ENCODE data around the gene PAK1. TPM values are rescaled to one million over a fixed set of nuclear protein-coding genes. Genes with fewer than 3 reads are reported as not detected.

PAK1 gene
- total and polyA plus RNA-seq, 2 donors (not counting 1 experiment from before 2014, with no cell fraction given), result 11.9 to 23.4 TPM

DNA sequence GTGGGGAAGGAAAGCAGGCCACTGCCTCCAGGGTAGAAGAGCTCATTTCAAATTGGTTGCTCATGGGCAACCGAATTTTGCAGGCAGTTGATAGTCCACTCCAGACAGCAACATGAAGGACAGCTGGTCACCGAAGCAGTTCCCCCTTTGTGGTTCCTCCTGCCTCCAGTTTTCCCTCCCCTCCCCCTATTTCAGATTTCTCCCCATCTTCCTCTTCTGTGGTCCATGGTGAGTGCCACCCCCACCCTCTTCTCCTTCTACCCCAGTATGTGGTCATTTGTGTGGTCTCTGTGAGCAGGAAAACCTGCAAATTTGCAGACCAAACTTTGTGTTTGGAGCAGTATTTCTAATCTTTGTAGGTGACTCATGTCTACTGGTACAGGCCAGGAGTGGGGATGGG is 38.2 kb upstream of the PAK1 start:
- Mint-ChIP-seq H3K27ac (no peak overlapping the region), H3K9me3 (ENCODE audit: insufficient read depth) (no peaks in the 10 kb centered on the region), H3K4me3 (no peak overlapping the region), H3K27me3 (peaks cover 21% of the 10 kb centered on the region), H3K4me1 (no peaks in the 10 kb centered on the region)
- H3K4me3 ChIP-seq (ENCODE audit: control extremely low read depth in 1 of 5, extremely low read depth in 1 of 5, insufficient read depth in 1 of 5, low read depth in 2 of 5, low read length in 4 of 5), result no peak overlapping the region
- H3K36me3 ChIP-seq (replicated peaks in 1 of 2; ENCODE audit: control extremely low read depth in 1 of 2, control insufficient read depth in 1 of 2, extremely low read depth in 1 of 2, insufficient read depth in 2 of 2, low read length in 1 of 2), result no peaks in the 10 kb centered on the region
- H3K4me2 ChIP-seq (replicated peaks; ENCODE audit: low read depth, low read length, poor library complexity, severe bottlenecking), result no peak overlapping the region
- intact Hi-C loops (cut with micrococcal nuclease), result no loop called here
- H3K9me3 ChIP-seq (ENCODE audit: control extremely low read depth in 1 of 3, control insufficient read depth in 2 of 3, insufficient read depth in 1 of 3, low read length in 2 of 3), result peaks cover 0 to 3% (median 0%) of the 10 kb centered on the region in 3 donors
- WGBS (ENCODE audit: insufficient coverage), result 39% methylated on average over 2 of the region's 2 CpGs
- no peak overlapping the region for H3K9ac ChIP-seq (ENCODE audit: low read length)
- H3K27ac ChIP-seq (ENCODE audit: low read length in 2 of 2), result no peak overlapping the region
- ATAC-seq (ENCODE audit: low read depth) (no peak), DNase-seq (no peak)
- H3K27me3 ChIP-seq (replicated peaks in 1 of 4; ENCODE audit: control extremely low read depth in 1 of 4, control insufficient read depth in 3 of 4, insufficient read depth in 4 of 4, low read length in 3 of 4), result peaks cover 0 to 2% (median under 1%) of the 10 kb centered on the region in 4 experiments
- no peak for TF ChIP-seq EZH2 (IDR thresholded peaks at IDR 0.05; ENCODE audit: borderline replicate concordance, insufficient read depth, low read depth, low read length, poor library complexity, severe bottlenecking)
- TF ChIP-seq, protein P1, sequence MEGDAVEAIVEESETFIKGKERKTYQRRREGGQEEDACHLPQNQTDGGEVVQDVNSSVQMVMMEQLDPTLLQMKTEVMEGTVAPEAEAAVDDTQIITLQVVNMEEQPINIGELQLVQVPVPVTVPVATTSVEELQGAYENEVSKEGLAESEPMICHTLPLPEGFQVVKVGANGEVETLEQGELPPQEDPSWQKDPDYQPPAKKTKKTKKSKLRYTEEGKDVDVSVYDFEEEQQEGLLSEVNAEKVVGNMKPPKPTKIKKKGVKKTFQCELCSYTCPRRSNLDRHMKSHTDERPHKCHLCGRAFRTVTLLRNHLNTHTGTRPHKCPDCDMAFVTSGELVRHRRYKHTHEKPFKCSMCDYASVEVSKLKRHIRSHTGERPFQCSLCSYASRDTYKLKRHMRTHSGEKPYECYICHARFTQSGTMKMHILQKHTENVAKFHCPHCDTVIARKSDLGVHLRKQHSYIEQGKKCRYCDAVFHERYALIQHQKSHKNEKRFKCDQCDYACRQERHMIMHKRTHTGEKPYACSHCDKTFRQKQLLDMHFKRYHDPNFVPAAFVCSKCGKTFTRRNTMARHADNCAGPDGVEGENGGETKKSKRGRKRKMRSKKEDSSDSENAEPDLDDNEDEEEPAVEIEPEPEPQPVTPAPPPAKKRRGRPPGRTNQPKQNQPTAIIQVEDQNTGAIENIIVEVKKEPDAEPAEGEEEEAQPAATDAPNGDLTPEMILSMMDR (IDR thresholded peaks at IDR 0.05), result no peak
- no peaks in the 10 kb centered on the region for H3K4me1 ChIP-seq (ENCODE audit: control insufficient read depth in 2 of 2, insufficient read depth in 2 of 2, low read length in 2 of 2)
- POLR2A ChIA-PET, result no interaction called here
- no peaks in the 10 kb centered on the region for H3K79me2 ChIP-seq (ENCODE audit: control insufficient read depth, insufficient read depth, low read length)
- CTCF ChIA-PET, result interaction anchor here (0.5 kb wide), 1 partner anchor 33 kb away, joined by 5 read pairs; no protein-coding TSS in a partner anchor
- no peaks in the 10 kb centered on the region for H4K20me1 ChIP-seq (ENCODE audit: control insufficient read depth, insufficient read depth, low read length, poor library complexity, severe bottlenecking)
- H2AFZ ChIP-seq (ENCODE audit: insufficient read depth, low read depth, low read length, poor library complexity, severe bottlenecking), result no peak overlapping the region

- POLR2A ChIA-PET, result no interaction called here
- Histone ChIP-seq H3K4me1 (ENCODE audit: control insufficient read depth in 2 of 2, insufficient read depth in 2 of 2, low read length in 2 of 2) (no peaks in the 10 kb centered on the region), H3K36me3 (replicated peaks in 1 of 2; ENCODE audit: control extremely low read depth in 1 of 2, control insufficient read depth in 1 of 2, extremely low read depth in 1 of 2, insufficient read depth in 2 of 2, low read length in 1 of 2) (no peaks in the 10 kb centered on the region), H3K9ac (ENCODE audit: low read length) (no peak overlapping the region), H2AFZ (ENCODE audit: insufficient read depth, low read depth, low read length, poor library complexity, severe bottlenecking) (no peak overlapping the region), H3K4me2 (replicated peaks; ENCODE audit: low read depth, low read length, poor library complexity, severe bottlenecking) (no peak overlapping the region), H3K27me3 (replicated peaks in 1 of 4; ENCODE audit: control extremely low read depth in 1 of 4, control insufficient read depth in 3 of 4, insufficient read depth in 4 of 4, low read length in 3 of 4) (peaks cover 0 to 2% (median 0%) of the 10 kb centered on the region in 4 experiments), H3K9me3 (ENCODE audit: control extremely low read depth in 1 of 3, control insufficient read depth in 2 of 3, insufficient read depth in 1 of 3, low read length in 2 of 3) (peaks cover 0 to 3% (median 0%) of the 10 kb centered on the region in 3 donors), H3K79me2 (ENCODE audit: control insufficient read depth, insufficient read depth, low read length) (no peaks in the 10 kb centered on the region), H3K4me3 (ENCODE audit: control extremely low read depth in 1 of 5, extremely low read depth in 1 of 5, insufficient read depth in 1 of 5, low read depth in 2 of 5, low read length in 4 of 5) (no peak overlapping the region), H3K27ac (ENCODE audit: low read length in 2 of 2) (no peak overlapping the region), H4K20me1 (ENCODE audit: control insufficient read depth, insufficient read depth, low read length, poor library complexity, severe bottlenecking) (no peaks in the 10 kb centered on the region)
- CTCF ChIA-PET, result interaction anchor here (1.3 kb wide), 1 partner anchor 109 kb away, joined by 4 read pairs; no protein-coding TSS in a partner anchor
- Mint-ChIP-seq H3K27me3 (peaks cover 34% of the 10 kb centered on the region), H3K4me1 (no peaks in the 10 kb centered on the region), H3K27ac (no peak overlapping the region), H3K4me3 (no peak overlapping the region), H3K9me3 (ENCODE audit: insufficient read depth) (no peaks in the 10 kb centered on the region)
- no CpG with 5 or more reads among the region's 1 CpG for WGBS (ENCODE audit: insufficient coverage)
- DNase-seq, result no peak
- TF ChIP-seq, protein P1 (IDR thresholded peaks at IDR 0.05), result no peak
- no peak for TF ChIP-seq EZH2 (IDR thresholded peaks at IDR 0.05; ENCODE audit: borderline replicate concordance, insufficient read depth, low read depth, low read length, poor library complexity, severe bottlenecking)
- no peak for ATAC-seq (ENCODE audit: low read depth)
- intact Hi-C loops (cut with micrococcal nuclease), result no loop called here
These were observed 37.0 kb upstream of the PAK1 start for GRCh38 chr11:77510851-77511250.

All from B cell (primary cell).